Measurements from ENCODE around the gene TTL. TPM values are rescaled to one million over a fixed set of nuclear protein-coding genes. Genes with fewer than 3 reads are reported as not detected.
"Not testable (repeated sequence)": the region's sequence is repeated elsewhere in the genome, so short reads cannot be mapped to it uniquely, and the experiment has no call there.

TTL gene
- polyA plus RNA-seq, 4 donors = 32.9 to 41.0 (median 38.3) TPM

GRCh38 chr2:112472547-112473263 is 9.3 kb upstream of the TTL start:
- no peak for DNase-seq (ENCODE audit: low read depth in 4 of 4, low spot score in 3 of 4)

GRCh38 chr2:112474844-112475486 is 7.0 kb upstream of the TTL start:
- DNase-seq (ENCODE audit: low read depth in 4 of 4, low spot score in 3 of 4) = no peak

- DNase-seq (ENCODE audit: low read depth in 4 of 4, low spot score in 3 of 4) = no peak
Observed at GRCh38 chr2:112476434-112476833, 5.5 kb upstream of the TTL start.

GRCh38 chr2:112480530-112481049 is 1.4 kb upstream of the TTL start:
- no peak for DNase-seq (ENCODE audit: low read depth in 4 of 4, low spot score in 3 of 4)

GRCh38 chr2:112481050-112481527 is 867 bp upstream of the TTL start:
- peak in 2 of 4 donors; percentile 62 to 70 for DNase-seq (ENCODE audit: low read depth in 4 of 4, low spot score in 3 of 4)

- DNase-seq (ENCODE audit: low read depth in 4 of 4, low spot score in 3 of 4) = peak in 2 of 4 donors; percentile 20 to 32
Observed at GRCh38 chr2:112482309-112483041, 519 bp downstream of the TTL start.

- peak in 2 of 4 donors; percentile 12 to 16 for DNase-seq (ENCODE audit: low read depth in 4 of 4, low spot score in 3 of 4)
Observed at GRCh38 chr2:112483042-112483473, 1.1 kb downstream of the TTL start.

GRCh38 chr2:112483831-112484230 is 1.9 kb downstream of the TTL start:
- DNase-seq (ENCODE audit: low read depth in 4 of 4, low spot score in 3 of 4) = no peak

- no peak for DNase-seq (ENCODE audit: low read depth in 4 of 4, low spot score in 3 of 4)
Observed at GRCh38 chr2:112485849-112486248, 3.9 kb downstream of the TTL start.

- no peak for DNase-seq (ENCODE audit: low read depth in 4 of 4, low spot score in 3 of 4)
Observed at GRCh38 chr2:112486895-112487294, 4.9 kb downstream of the TTL start.

- DNase-seq (ENCODE audit: low read depth in 4 of 4, low spot score in 3 of 4) = no peak
Observed at GRCh38 chr2:112487444-112487961, 5.5 kb downstream of the TTL start.

GRCh38 chr2:112488201-112488600 is 6.2 kb downstream of the TTL start:
- DNase-seq (ENCODE audit: low read depth in 4 of 4, low spot score in 3 of 4) = no peak

GRCh38 chr2:112491946-112492345 is 10.0 kb downstream of the TTL start:
- DNase-seq (ENCODE audit: low read depth in 4 of 4, low spot score in 3 of 4) = no peak

GRCh38 chr2:112493048-112493447 is 11.1 kb downstream of the TTL start:
- no peak for DNase-seq (ENCODE audit: low read depth in 4 of 4, low spot score in 3 of 4)

GRCh38 chr2:112493858-112494648 is 12.1 kb downstream of the TTL start:
- DNase-seq (ENCODE audit: low read depth in 4 of 4, low spot score in 3 of 4) = no peak

- no peak for DNase-seq (ENCODE audit: low read depth in 4 of 4, low spot score in 3 of 4)
Observed at GRCh38 chr2:112494828-112495227, 12.9 kb downstream of the TTL start.

- DNase-seq (ENCODE audit: low read depth in 4 of 4, low spot score in 3 of 4) = not testable (repeated sequence)
Observed at GRCh38 chr2:112495878-112496277, 13.9 kb downstream of the TTL start.

- not testable (repeated sequence) for DNase-seq (ENCODE audit: low read depth in 4 of 4, low spot score in 3 of 4)
Observed at GRCh38 chr2:112500850-112501484, 19.0 kb downstream of the TTL start.

- not testable (repeated sequence) for DNase-seq (ENCODE audit: low read depth in 4 of 4, low spot score in 3 of 4)
Observed at GRCh38 chr2:112509239-112509998, 27.5 kb downstream of the TTL start.
